Measurements from ENCODE around the gene SYT3.
"Not testable (repeated sequence)": the region's sequence is repeated elsewhere in the genome, so short reads cannot be mapped to it uniquely, and the experiment has no call there.

The SYT3 gene

GRCh38 chr19:50632151-50632835 lies 7.4 kb downstream of the SYT3 start:
- no peak for DNase-seq

GRCh38 chr19:50629801-50630200 lies 9.9 kb downstream of the SYT3 start:
- DNase-seq, result no peak

- DNase-seq, result no peak
Observed at GRCh38 chr19:50629194-50629593, 10.5 kb downstream of the SYT3 start.

GRCh38 chr19:50628551-50628950 lies 11.1 kb downstream of the SYT3 start:
- DNase-seq, result no peak

- no peak for DNase-seq
Observed at GRCh38 chr19:50628146-50628545, 11.5 kb downstream of the SYT3 start.

GRCh38 chr19:50626795-50627194 lies 12.9 kb downstream of the SYT3 start:
- DNase-seq, result no peak

GRCh38 chr19:50626011-50626410 lies 13.7 kb downstream of the SYT3 start:
- DNase-seq, result no peak

GRCh38 chr19:50624949-50625600 lies 14.6 kb downstream of the SYT3 start:
- no peak for DNase-seq

- DNase-seq, result not testable (repeated sequence)
Observed at GRCh38 chr19:50620394-50620906, 19.2 kb downstream of the SYT3 start.

- not testable (repeated sequence) for DNase-seq
Observed at GRCh38 chr19:50619184-50619583, 20.5 kb downstream of the SYT3 start.

- not testable (repeated sequence) for DNase-seq
Observed at GRCh38 chr19:50618379-50618778, 21.3 kb downstream of the SYT3 start.

GRCh38 chr19:50612504-50613404 lies 26.9 kb downstream of the SYT3 start:
- DNase-seq, result not testable (repeated sequence)

GRCh38 chr19:50607874-50608785 lies 31.6 kb downstream of the SYT3 start:
- DNase-seq, result no peak

- DNase-seq, result no peak
Observed at GRCh38 chr19:50607388-50607787, 32.3 kb downstream of the SYT3 start.

- not testable (repeated sequence) for DNase-seq
Observed at GRCh38 chr19:50606059-50606836, 33.4 kb downstream of the SYT3 start.

GRCh38 chr19:50604264-50605073 lies 35.2 kb downstream of the SYT3 start:
- not testable (repeated sequence) for DNase-seq

- no peak for DNase-seq
Observed at GRCh38 chr19:50602935-50603334, 36.7 kb downstream of the SYT3 start.

- DNase-seq, result no peak
Observed at GRCh38 chr19:50602496-50602895, 37.2 kb downstream of the SYT3 start.

GRCh38 chr19:50602089-50602422 lies 37.6 kb downstream of the SYT3 start:
- DNase-seq, result no peak

- no peak for DNase-seq
Observed at GRCh38 chr19:50601407-50602088, 38.1 kb downstream of the SYT3 start.

All from NCI-H345 (cell line).